ENCODE results near the gene PCAT7.

- TF ChIP-seq REST (IDR thresholded peaks at IDR 0.05; ENCODE audit: unreplicated experiment) (no peak), EZH2 (IDR thresholded peaks at IDR 0.05; ENCODE audit: low read depth, unreplicated experiment) (no peak)
Observed at GRCh38 chr9:94526271-94526670, 28.6 kb upstream of the PCAT7 start.

Measured in GM23338 (cell line).